PFSK-1 (cell line): Measurements from ENCODE around the gene SYNCRIP.

Experiments used
- FOXP2 ChIP-seq: optimal IDR thresholded peaks from 2 replicates; pipeline ENCODE3; 2011; ENCODE audit warnings: borderline replicate concordance, control low read depth, inconsistent platforms; ENCODE audit not compliant: insufficient read depth; ENCODE audit errors: extremely low read length, extremely low read depth
- POLR2AphosphoS5 ChIP-seq: IDR thresholded peaks from 2 replicates; pipeline ENCODE4 v1.6.1; 2012; ENCODE audit warnings: low read depth, mild to moderate bottlenecking, control low read depth, low read length, moderate library complexity
- SIN3A ChIP-seq: IDR thresholded peaks from 2 replicates; pipeline ENCODE4 v1.6.1; 2012; ENCODE audit warnings: mild to moderate bottlenecking, low read length, moderate library complexity, borderline replicate concordance; ENCODE audit not compliant: insufficient read depth
- TAF1 ChIP-seq: IDR thresholded peaks from 2 replicates; pipeline ENCODE4 v1.6.1; 2012; ENCODE audit warnings: low read length, control low read depth, borderline replicate concordance; ENCODE audit not compliant: insufficient read depth
- TF ChIP-seq, protein P1 (sequence below), 2 experiments: IDR thresholded peaks; 2 replicates each; pipeline versions ENCODE4 v1.6.1 to v1.8.0; 2011 to 2012; ENCODE audit warnings: low read depth in 2 of 2, low read length in 2 of 2, control low read depth in 1 of 2, inconsistent platforms in 1 of 2, mild to moderate bottlenecking in 1 of 2, moderate library complexity in 1 of 2; ENCODE audit not compliant: insufficient read depth in 1 of 2

Gene SYNCRIP

DNA sequence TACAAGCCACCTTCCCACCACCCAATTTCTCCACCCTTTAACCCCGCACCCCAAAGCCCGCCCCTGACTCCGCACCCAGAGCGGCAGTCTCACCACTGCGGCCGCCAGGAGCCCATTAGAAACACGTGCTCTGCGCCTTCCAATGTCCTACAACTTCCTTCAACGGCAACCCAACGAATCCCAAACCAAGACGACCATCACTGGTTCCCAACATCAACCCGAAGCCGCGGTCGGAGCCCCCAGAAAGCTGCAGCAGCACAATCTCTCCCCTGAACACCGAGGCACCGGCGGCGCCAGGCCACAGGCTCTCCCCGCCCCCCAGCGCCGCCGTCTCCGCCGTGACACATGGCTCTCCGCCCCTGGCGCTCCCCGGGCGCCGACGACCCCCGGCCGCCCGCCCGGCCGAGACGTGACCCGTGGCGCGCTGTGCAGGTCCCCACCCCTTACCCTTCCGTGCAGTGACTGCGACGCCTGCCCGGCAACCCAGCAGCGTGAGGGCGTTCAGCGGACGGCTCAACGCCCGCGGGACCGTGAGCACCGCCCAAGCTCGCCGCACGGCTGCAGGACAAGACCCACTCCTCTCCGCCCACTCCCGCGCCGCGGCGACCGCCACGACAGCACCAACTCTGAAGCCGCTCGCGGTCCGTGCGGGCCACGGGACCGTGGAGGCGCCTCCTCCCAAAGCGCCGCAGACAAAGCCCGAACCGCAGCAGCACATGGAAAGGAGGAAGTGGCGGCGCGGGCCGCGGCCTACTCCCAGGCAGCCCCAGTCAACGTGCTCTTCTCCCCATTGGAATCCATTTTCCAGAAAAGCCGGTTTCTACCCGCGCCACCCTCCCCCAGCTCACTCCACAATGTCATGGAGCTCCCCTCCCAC lies 551 bp downstream of the SYNCRIP start:
- TF ChIP-seq TAF1 = no peak
- TF ChIP-seq, protein P1, sequence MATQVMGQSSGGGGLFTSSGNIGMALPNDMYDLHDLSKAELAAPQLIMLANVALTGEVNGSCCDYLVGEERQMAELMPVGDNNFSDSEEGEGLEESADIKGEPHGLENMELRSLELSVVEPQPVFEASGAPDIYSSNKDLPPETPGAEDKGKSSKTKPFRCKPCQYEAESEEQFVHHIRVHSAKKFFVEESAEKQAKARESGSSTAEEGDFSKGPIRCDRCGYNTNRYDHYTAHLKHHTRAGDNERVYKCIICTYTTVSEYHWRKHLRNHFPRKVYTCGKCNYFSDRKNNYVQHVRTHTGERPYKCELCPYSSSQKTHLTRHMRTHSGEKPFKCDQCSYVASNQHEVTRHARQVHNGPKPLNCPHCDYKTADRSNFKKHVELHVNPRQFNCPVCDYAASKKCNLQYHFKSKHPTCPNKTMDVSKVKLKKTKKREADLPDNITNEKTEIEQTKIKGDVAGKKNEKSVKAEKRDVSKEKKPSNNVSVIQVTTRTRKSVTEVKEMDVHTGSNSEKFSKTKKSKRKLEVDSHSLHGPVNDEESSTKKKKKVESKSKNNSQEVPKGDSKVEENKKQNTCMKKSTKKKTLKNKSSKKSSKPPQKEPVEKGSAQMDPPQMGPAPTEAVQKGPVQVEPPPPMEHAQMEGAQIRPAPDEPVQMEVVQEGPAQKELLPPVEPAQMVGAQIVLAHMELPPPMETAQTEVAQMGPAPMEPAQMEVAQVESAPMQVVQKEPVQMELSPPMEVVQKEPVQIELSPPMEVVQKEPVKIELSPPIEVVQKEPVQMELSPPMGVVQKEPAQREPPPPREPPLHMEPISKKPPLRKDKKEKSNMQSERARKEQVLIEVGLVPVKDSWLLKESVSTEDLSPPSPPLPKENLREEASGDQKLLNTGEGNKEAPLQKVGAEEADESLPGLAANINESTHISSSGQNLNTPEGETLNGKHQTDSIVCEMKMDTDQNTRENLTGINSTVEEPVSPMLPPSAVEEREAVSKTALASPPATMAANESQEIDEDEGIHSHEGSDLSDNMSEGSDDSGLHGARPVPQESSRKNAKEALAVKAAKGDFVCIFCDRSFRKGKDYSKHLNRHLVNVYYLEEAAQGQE (IDR thresholded peaks at IDR 0.05; ENCODE audit: insufficient read depth in 1 of 2, low read depth in 2 of 2, low read length in 2 of 2) = no peak
- TF ChIP-seq FOXP2 = no peak
- no peak for TF ChIP-seq SIN3A
- no peak for TF ChIP-seq POLR2AphosphoS5

DNA sequence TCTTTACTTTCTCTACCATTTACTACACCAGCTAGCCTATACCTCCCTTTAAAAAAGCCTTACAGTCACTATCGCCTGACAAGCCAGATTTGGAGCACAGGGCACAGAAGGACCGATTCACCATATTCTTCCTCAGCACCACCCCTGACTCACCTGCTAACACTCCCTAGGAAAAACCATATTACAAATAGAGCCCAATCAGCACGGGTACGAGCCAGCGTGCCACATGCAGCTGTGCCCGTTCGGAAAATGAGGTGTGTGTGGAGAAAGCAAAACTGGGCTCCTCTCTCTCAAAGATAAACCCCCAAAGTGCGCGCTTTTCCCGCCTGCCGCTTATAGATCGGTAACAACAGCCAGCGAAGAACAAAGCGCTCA lies 1.2 kb downstream of the SYNCRIP start:
- TF ChIP-seq, protein P1 (IDR thresholded peaks at IDR 0.05; ENCODE audit: insufficient read depth in 1 of 2, low read depth in 2 of 2, low read length in 2 of 2) = no peak
- TF ChIP-seq FOXP2 (no peak), TAF1 (no peak), POLR2AphosphoS5 (0 out of 2 replicates have a peak, but pooled peaks have one; percentile 23), SIN3A (no peak)

DNA sequence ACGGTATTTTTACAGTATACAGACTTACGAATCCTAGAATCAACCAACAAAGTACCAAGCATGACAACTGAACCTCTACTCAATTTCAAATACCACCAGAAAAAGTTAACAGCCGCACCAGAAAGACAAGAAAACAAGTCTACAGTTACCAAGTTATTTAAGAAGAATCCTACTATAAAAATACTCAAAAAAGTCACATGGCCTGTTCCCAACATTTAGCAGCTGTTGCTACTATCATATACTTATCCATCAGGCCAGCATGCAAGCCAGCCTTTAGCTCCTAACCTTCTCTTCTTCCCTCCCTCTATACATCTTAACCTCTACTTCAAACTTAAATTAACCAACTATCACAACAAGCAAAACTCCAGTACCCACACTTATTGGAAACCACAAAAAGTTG lies 1.9 kb downstream of the SYNCRIP start:
- 0 out of 2 replicates have a peak, but pooled peaks have one; percentile 7 for TF ChIP-seq SIN3A
- TF ChIP-seq, protein P1 (IDR thresholded peaks at IDR 0.05; ENCODE audit: insufficient read depth in 1 of 2, low read depth in 2 of 2, low read length in 2 of 2) = no peak

DNA sequence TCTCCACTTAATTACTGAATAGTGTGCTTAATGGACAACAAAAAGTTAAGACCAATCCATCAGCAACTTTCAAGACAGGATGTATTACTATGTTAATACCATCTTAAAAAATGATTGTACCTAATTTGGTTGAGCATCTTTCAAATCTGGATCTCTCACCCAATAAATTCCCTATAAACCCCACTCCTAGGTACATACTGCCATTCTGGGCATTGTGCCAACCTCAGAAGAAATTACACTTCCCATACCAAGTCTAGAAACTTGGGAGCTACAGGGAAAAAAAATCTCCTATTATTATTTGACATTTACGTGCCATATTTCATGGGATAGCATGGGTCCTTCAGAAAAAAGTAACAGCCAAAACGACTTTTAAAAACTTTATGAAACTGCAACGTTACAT lies 5.1 kb downstream of the SYNCRIP start:
- TF ChIP-seq, protein P1 (IDR thresholded peaks at IDR 0.05; ENCODE audit: insufficient read depth in 1 of 2, low read depth in 2 of 2, low read length in 2 of 2) = no peak
- TF ChIP-seq FOXP2 (no peak), POLR2AphosphoS5 (no peak), TAF1 (no peak), SIN3A (no peak)
